Breast epithelium (tissue), 3 donors: ENCODE data around the gene COL8A2.

ENCODE experiments used
- CTCF ChIP-seq, 3 donors: fragments of 450-650 bp; IDR thresholded peaks; one replicate each; pipeline ENCODE4 v1.5.1; 2016 to 2017; ENCODE audit warnings: antibody characterized with exemption in 3 of 3, mild to moderate bottlenecking in 3 of 3, moderate library complexity in 3 of 3
- POLR2A ChIP-seq: fragments of 450-650 bp; IDR thresholded peaks from one replicate; pipeline ENCODE4 v1.6.1; 2016; ENCODE audit warnings: antibody characterized with exemption, mild to moderate bottlenecking, moderate library complexity
- POLR2AphosphoS5 ChIP-seq, 3 donors: sonication (generic); formaldehyde crosslinking; IDR thresholded peaks; one replicate each; pipeline ENCODE4 v1.6.1; 2017; ENCODE audit warnings: antibody characterized with exemption in 3 of 3

- no peak for TF ChIP-seq CTCF (IDR thresholded peaks at IDR 0.05)
- TF ChIP-seq POLR2A: no peak
- no peak for TF ChIP-seq POLR2AphosphoS5 (IDR thresholded peaks at IDR 0.05)
Measured at GRCh38 chr1:36174713-36175112, 49.7 kb upstream of the COL8A2 start.
